Esophagus squamous epithelium (tissue), 4 donors: ENCODE results near the gene ELMO1.

ENCODE experiments used
- CTCF ChIP-seq, 6 experiments: fragments of 450-650 bp in 4 of 6; fragments of 200-600 bp in 2 of 6; sonication (generic) in 2 of 6; IDR thresholded peaks; one replicate each; pipeline ENCODE4 v1.5.1; 2016 to 2019; ENCODE audit warnings: antibody characterized with exemption in 6 of 6, mild to moderate bottlenecking in 4 of 6, moderate library complexity in 4 of 6
- POLR2A ChIP-seq, 4 donors: fragments of 450-650 bp; IDR thresholded peaks; one replicate each; pipeline ENCODE4 v1.6.1; 2017; ENCODE audit warnings: antibody characterized with exemption in 4 of 4, mild to moderate bottlenecking in 4 of 4, moderate library complexity in 3 of 4

- no peak for TF ChIP-seq CTCF (IDR thresholded peaks at IDR 0.05)
- TF ChIP-seq POLR2A (IDR thresholded peaks at IDR 0.05): no peak
These were observed 620.6 kb downstream of the ELMO1 start for GRCh38 chr7:36827726-36828703.
